Astrocyte (in vitro differentiated cells and primary cell): ENCODE data around the gene GDPD5.

Experiments used
- CTCF ChIP-seq: IDR thresholded peaks from 2 replicates; pipeline ENCODE4 v1.5.1; 2011; ENCODE audit warnings: low read depth, mild to moderate bottlenecking, inconsistent platforms, low read length, moderate library complexity; ENCODE audit not compliant: insufficient read depth
- EZH2 ChIP-seq: IDR thresholded peaks from 2 replicates; pipeline ENCODE4 v1.6.1; 2012; ENCODE audit warnings: mild to moderate bottlenecking, low read length, inconsistent platforms; ENCODE audit not compliant: insufficient read depth

GRCh38 chr11:75557666-75558494 is 32.1 kb upstream of the GDPD5 start:
- TF ChIP-seq CTCF: no peak
- TF ChIP-seq EZH2: no peak
